GM12873 (cell line): Measurements from ENCODE around the gene KRTAP10-7.

Source experiments
- CTCF ChIP-seq: IDR thresholded peaks from 2 replicates; pipeline ENCODE4 v1.5.1; 2012; ENCODE audit warnings: low read depth, mild to moderate bottlenecking, moderate library complexity, low read length, control low read depth; ENCODE audit not compliant: insufficient read depth; ENCODE audit errors: missing control alignments

Gene KRTAP10-7

GRCh38 chr21:44596068-44596725, 4.2 kb upstream of the KRTAP10-7 start:
- no peak for TF ChIP-seq CTCF

DNA sequence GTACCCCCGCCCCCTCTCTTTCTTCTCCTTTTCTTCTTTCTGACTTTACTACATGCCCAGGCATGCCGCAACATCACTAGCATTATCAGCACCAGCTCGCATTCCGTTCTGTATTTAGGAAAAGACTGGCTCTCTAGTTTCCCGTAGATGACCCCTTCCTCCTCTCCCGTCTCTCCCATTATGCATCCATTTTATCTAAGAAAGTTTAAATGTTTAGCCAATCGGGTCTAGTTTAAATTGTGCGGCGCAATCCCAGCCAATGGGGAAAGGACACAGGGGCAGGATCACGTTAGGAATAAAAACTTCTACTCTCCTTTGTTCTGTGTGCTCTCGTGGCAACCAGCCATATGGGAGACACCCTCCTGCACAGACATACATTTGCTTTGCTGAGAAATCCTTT, 2.3 kb upstream of the KRTAP10-7 start:
- no peak for TF ChIP-seq CTCF

- no peak for TF ChIP-seq CTCF
These were observed 950 bp upstream of the KRTAP10-7 start for GRCh38 chr21:44599264-44600029.

GRCh38 chr21:44601596-44602462, 1.4 kb downstream of the KRTAP10-7 start:
- no peak for TF ChIP-seq CTCF

- no peak for TF ChIP-seq CTCF
These were observed 2.1 kb downstream of the KRTAP10-7 start for GRCh38 chr21:44602463-44602850.

DNA sequence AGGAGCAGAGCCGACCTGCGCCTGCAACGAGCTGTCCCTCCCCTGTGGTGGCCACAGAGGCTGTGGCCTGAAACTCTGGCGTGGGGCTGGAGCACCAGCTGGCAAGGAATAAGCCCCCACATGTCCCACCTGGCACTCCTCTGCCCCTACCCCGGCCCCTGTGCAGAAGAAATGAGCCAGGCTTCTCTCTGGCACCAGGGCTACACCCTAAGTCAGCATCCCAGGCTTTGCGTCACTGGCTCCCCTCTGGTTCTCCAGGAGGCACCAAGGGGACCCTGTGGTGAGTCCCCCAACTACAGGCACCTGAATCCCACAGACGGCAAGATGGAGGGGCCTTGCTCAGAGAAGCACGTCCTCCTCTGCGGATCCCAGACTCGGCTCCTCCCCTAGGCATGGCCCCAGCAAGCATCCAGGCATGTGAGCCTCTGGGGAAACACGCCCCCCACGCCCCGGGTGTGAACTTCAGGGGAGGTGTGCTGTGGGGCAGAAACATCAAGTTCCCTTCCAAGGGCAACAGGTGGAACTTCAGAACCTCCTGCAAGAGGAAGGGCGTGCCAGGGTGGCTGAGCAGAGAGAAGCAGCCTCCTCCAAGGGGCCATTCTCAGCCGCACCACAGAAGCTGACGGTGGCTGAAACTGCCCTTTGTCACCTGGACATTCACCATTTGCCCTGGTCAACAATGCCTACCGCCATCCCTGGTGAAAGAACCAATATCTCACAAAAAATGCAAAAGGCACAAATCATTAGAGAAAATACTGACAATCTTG, 2.9 kb downstream of the KRTAP10-7 start:
- no peak for TF ChIP-seq CTCF
